ENCODE results near the gene PCDHGA10.
A peak's percentile ranks its signal among the peaks of the same experiment; 100 is the strongest.
"Not testable (repeated sequence)": the region's sequence is repeated elsewhere in the genome, so short reads cannot be mapped to it uniquely, and the experiment has no call there.

The PCDHGA10 gene

GRCh38 chr5:141412854-141413539, at the start of gene PCDHGA10:
TSS of gene PCDHGA10 (plus strand) at chr5:141412987. CDS start at chr5:141413176, 189 bp downstream.
- peak; percentile 11 for DNase-seq

- no peak for DNase-seq
These were observed 48.7 kb upstream of the PCDHGA10 start, which contains the start of gene PCDHGA5 for GRCh38 chr5:141363952-141364660. TSS of gene PCDHGA5 (plus strand) at chr5:141364162. CDS start at chr5:141364331, 169 bp downstream.

GRCh38 chr5:141366016-141366896, 46.5 kb upstream of the PCDHGA10 start:
- DNase-seq: no peak

GRCh38 chr5:141369994-141370848, 42.6 kb upstream of the PCDHGA10 start, which contains the start of gene PCDHGB3:
TSS of gene PCDHGB3 (plus strand) at chr5:141370242. CDS start at chr5:141370395, 153 bp downstream.
- no peak for DNase-seq

- DNase-seq: no peak
These were observed 41.0 kb upstream of the PCDHGA10 start for GRCh38 chr5:141371572-141372475.

GRCh38 chr5:141373673-141374317, 39.0 kb upstream of the PCDHGA10 start, which contains the start of gene PCDHGA6:
TSS of gene PCDHGA6 (plus strand) at chr5:141373891. CDS start at chr5:141374084, 193 bp downstream.
- DNase-seq: no peak

- DNase-seq: no peak
These were observed 38.2 kb upstream of the PCDHGA10 start for GRCh38 chr5:141374627-141375026.

GRCh38 chr5:141375444-141376155, 37.2 kb upstream of the PCDHGA10 start:
- not testable (repeated sequence) for DNase-seq

GRCh38 chr5:141382469-141383294, 30.1 kb upstream of the PCDHGA10 start, which contains the start of gene PCDHGA7:
TSS of gene PCDHGA7 (plus strand) at chr5:141382742. CDS start at chr5:141382900, 158 bp downstream.
- no peak for DNase-seq

GRCh38 chr5:141383345-141383744, 29.4 kb upstream of the PCDHGA10 start:
- no peak for DNase-seq

GRCh38 chr5:141384471-141385267, 28.1 kb upstream of the PCDHGA10 start:
- no peak for DNase-seq

GRCh38 chr5:141387557-141388311, 25.1 kb upstream of the PCDHGA10 start, which contains the start of gene PCDHGB4:
TSS of gene PCDHGB4 (plus strand) at chr5:141387698. CDS start at chr5:141387885, 187 bp downstream.
- DNase-seq: not testable (repeated sequence)

GRCh38 chr5:141388661-141389060, 24.1 kb upstream of the PCDHGA10 start:
- DNase-seq: no peak

- DNase-seq: no peak
These were observed 23.4 kb upstream of the PCDHGA10 start for GRCh38 chr5:141389153-141390042.

GRCh38 chr5:141392429-141393198, 20.2 kb upstream of the PCDHGA10 start, which contains the start of gene PCDHGA8:
TSS of gene PCDHGA8 (plus strand) at chr5:141392633. CDS start at chr5:141392814, 181 bp downstream.
- no peak for DNase-seq

All from NCI-H1092 treated with DMSO at 0.1 percent for 48 hours (cell line).